Gastroesophageal sphincter (tissue), 3 donors: ENCODE measurements around the gene FAIM.

Experiments
- EP300 ChIP-seq: sonication (generic); formaldehyde crosslinking; IDR thresholded peaks from one replicate; pipeline ENCODE4 v1.6.1; 2017; ENCODE audit warnings: antibody characterized with exemption, mild to moderate bottlenecking
- POLR2A ChIP-seq, 2 donors: fragments of 450-650 bp; IDR thresholded peaks; one replicate each; pipeline ENCODE4 v1.6.1; 2017; ENCODE audit warnings: antibody characterized with exemption in 2 of 2, mild to moderate bottlenecking in 2 of 2, moderate library complexity in 1 of 2
- POLR2AphosphoS5 ChIP-seq: sonication (generic); formaldehyde crosslinking; IDR thresholded peaks from one replicate; pipeline ENCODE4 v1.6.1; 2017; ENCODE audit warnings: antibody characterized with exemption
- TF ChIP-seq, protein P1 (sequence below), 4 experiments: fragments of 200-600 bp in 2 of 4; fragments of 450-650 bp in 2 of 4; sonication (generic) in 1 of 4; IDR thresholded peaks; one replicate each; pipeline ENCODE4 v1.5.1; 2017 to 2019; ENCODE audit warnings: antibody characterized with exemption in 4 of 4, mild to moderate bottlenecking in 2 of 4, moderate library complexity in 2 of 4

DNA sequence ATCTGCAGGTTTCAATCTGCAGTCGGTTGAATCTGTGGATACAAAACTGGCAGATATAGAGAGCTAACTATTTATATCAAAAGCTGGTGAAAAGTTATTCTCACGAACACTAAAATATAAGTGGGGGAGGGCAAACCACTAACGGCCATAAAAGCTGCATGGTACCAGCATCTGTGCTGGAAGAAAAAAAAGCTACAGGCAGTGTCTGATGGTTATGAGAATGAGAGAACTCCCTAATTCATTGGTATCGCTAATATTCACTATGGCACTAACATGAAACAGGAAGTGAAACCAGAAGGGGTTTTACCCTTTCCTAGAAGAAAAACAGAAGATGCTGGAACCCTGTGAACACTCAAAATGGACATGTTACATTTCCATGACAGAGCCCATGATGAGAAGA lies 30.4 kb upstream of the FAIM start:
- TF ChIP-seq, protein P1, sequence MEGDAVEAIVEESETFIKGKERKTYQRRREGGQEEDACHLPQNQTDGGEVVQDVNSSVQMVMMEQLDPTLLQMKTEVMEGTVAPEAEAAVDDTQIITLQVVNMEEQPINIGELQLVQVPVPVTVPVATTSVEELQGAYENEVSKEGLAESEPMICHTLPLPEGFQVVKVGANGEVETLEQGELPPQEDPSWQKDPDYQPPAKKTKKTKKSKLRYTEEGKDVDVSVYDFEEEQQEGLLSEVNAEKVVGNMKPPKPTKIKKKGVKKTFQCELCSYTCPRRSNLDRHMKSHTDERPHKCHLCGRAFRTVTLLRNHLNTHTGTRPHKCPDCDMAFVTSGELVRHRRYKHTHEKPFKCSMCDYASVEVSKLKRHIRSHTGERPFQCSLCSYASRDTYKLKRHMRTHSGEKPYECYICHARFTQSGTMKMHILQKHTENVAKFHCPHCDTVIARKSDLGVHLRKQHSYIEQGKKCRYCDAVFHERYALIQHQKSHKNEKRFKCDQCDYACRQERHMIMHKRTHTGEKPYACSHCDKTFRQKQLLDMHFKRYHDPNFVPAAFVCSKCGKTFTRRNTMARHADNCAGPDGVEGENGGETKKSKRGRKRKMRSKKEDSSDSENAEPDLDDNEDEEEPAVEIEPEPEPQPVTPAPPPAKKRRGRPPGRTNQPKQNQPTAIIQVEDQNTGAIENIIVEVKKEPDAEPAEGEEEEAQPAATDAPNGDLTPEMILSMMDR (IDR thresholded peaks at IDR 0.05): no peak
- TF ChIP-seq POLR2AphosphoS5: no peak
- no peak for TF ChIP-seq POLR2A (IDR thresholded peaks at IDR 0.05)
- TF ChIP-seq EP300: no peak
